CD14-positive monocyte (primary cell): ENCODE measurements around the gene LRBA. TPM values are rescaled to one million over a fixed set of nuclear protein-coding genes. Genes with fewer than 3 reads are reported as not detected.

Experiments used
- DNase-seq, 3 donors: peaks; one replicate each; pipeline ENCODE4 v3.0.0-alpha.2; 2011 to 2022
- H2AFZ ChIP-seq: 2 replicates; pipeline ENCODE4 v1.6.0; 2012; ENCODE audit warnings: mild to moderate bottlenecking, low read depth, low read length, inconsistent platforms; ENCODE audit not compliant: insufficient read depth, poor library complexity, severe bottlenecking
- H3K27ac ChIP-seq, 2 donors: 1 replicate in 1 of 2; 2 replicates in 1 of 2; pipeline ENCODE4 v1.5.1; 2012 to 2013; ENCODE audit warnings: low read length in 2 of 2, control low read depth in 1 of 2, inconsistent platforms in 1 of 2, low read depth in 1 of 2, mild to moderate bottlenecking in 1 of 2
- H3K27me3 ChIP-seq, 2 donors: one replicate each; pipeline versions ENCODE4 v1.6.0 to v1.6.1; 2011 to 2013; ENCODE audit warnings: low read length in 2 of 2; ENCODE audit not compliant: control insufficient read depth in 2 of 2, insufficient read depth in 2 of 2
- H3K36me3 ChIP-seq, 2 donors: replicated peaks in 1 of 2; 1 replicate in 1 of 2; 2 replicates in 1 of 2; pipeline versions ENCODE4 v1.5.1 to v1.6.1; 2012 to 2013; ENCODE audit warnings: low read length in 2 of 2, control low read depth in 1 of 2, inconsistent platforms in 1 of 2, mild to moderate bottlenecking in 1 of 2; ENCODE audit not compliant: insufficient read depth in 2 of 2, control insufficient read depth in 1 of 2
- H3K4me1 ChIP-seq, 2 donors: 1 replicate in 1 of 2; 2 replicates in 1 of 2; pipeline versions ENCODE4 v1.5.1 to v1.6.1; 2012 to 2013; ENCODE audit warnings: low read length in 2 of 2, control low read depth in 1 of 2, inconsistent platforms in 1 of 2, mild to moderate bottlenecking in 1 of 2, moderate library complexity in 1 of 2; ENCODE audit not compliant: insufficient read depth in 2 of 2, control insufficient read depth in 1 of 2
- H3K4me2 ChIP-seq: replicated peaks from 2 replicates; pipeline ENCODE3; 2012; ENCODE audit warnings: low read length, moderate library complexity, mild to moderate bottlenecking; ENCODE audit not compliant: poor library complexity, severe bottlenecking; ENCODE audit errors: extremely low read depth
- H3K4me3 ChIP-seq, 3 experiments: fragments of 200-600 bp in 1 of 3; sonication (generic) in 1 of 3; replicated peaks in 1 of 3; 1 replicate in 2 of 3; 2 replicates in 1 of 3; pipeline ENCODE4 v1.5.1; 2011 to 2013; ENCODE audit warnings: low read length in 3 of 3, mild to moderate bottlenecking in 3 of 3, control low read depth in 2 of 3, low read depth in 2 of 3, inconsistent platforms in 1 of 3, moderate library complexity in 1 of 3
- H3K79me2 ChIP-seq: 2 replicates; pipeline ENCODE4 v1.6.0; 2012; ENCODE audit warnings: mild to moderate bottlenecking, control low read depth, inconsistent platforms, low read length, moderate library complexity; ENCODE audit not compliant: insufficient read depth
- H3K9ac ChIP-seq: 2 replicates; pipeline ENCODE4 v1.6.0; 2017; ENCODE audit warnings: low read length, mild to moderate bottlenecking; ENCODE audit not compliant: insufficient read depth, poor library complexity, severe bottlenecking
- H3K9me3 ChIP-seq, 2 donors: replicated peaks in 1 of 2; 1 replicate in 1 of 2; 2 replicates in 1 of 2; pipeline versions ENCODE4 v1.5.1 to v1.6.1; 2012 to 2013; ENCODE audit warnings: low read length in 2 of 2, control low read depth in 1 of 2; ENCODE audit not compliant: control insufficient read depth in 1 of 2, insufficient read depth in 1 of 2
- H4K20me1 ChIP-seq: 2 replicates; pipeline ENCODE4 v1.6.0; 2012; ENCODE audit warnings: mild to moderate bottlenecking, low read length, control low read depth, moderate library complexity; ENCODE audit not compliant: insufficient read depth
- H3K27ac Mint-ChIP-seq, 7 donors: one replicate each; pipeline ENCODE4 v1.8.0; 2020; ENCODE audit warnings: mild to moderate bottlenecking in 7 of 7, mixed read lengths in 7 of 7, moderate library complexity in 6 of 7, inconsistent platforms in 2 of 7
- H3K27me3 Mint-ChIP-seq, 3 donors: one replicate each; pipeline ENCODE4 v1.8.0; 2021 to 2022; ENCODE audit warnings: low read depth in 3 of 3, mild to moderate bottlenecking in 3 of 3, mixed read lengths in 3 of 3, moderate library complexity in 3 of 3, inconsistent platforms in 1 of 3
- H3K36me3 Mint-ChIP-seq, 2 donors: one replicate each; pipeline ENCODE4 v1.8.0; 2020; ENCODE audit warnings: mixed read lengths in 2 of 2, inconsistent platforms in 1 of 2, mild to moderate bottlenecking in 1 of 2
- H3K4me1 Mint-ChIP-seq: one replicate; pipeline ENCODE4 v1.8.0; 2020; ENCODE audit warnings: mild to moderate bottlenecking, mixed read lengths
- H3K4me3 Mint-ChIP-seq, 2 donors: one replicate each; pipeline ENCODE4 v1.8.0; 2020; ENCODE audit warnings: mild to moderate bottlenecking in 2 of 2, mixed read lengths in 2 of 2, moderate library complexity in 1 of 2
- H3K9me3 Mint-ChIP-seq, 7 donors: one replicate each; pipeline ENCODE4 v1.8.0; 2020 to 2022; ENCODE audit warnings: mixed read lengths in 7 of 7, mild to moderate bottlenecking in 6 of 7, moderate library complexity in 6 of 7, inconsistent platforms in 2 of 7
- WGBS: methylation state at CpG from one replicate; pipeline ENCODE4 v1.1.5; 2013; ENCODE audit warnings: missing lambda C conversion rate; ENCODE audit not compliant: insufficient coverage; 5-methylcytosine and 5-hydroxymethylcytosine counted together
- intact Hi-C, 2 donors: fragments of 100-400 bp; cut with micrococcal nuclease; formaldehyde crosslinking; loops; one replicate each; pipeline versions ENCODE4 v1.15.0 to v1.15.1; 2023
- polyA plus RNA-seq, 3 donors: library from polyadenylated mRNA; depleted of rRNA in 1 of 3; unstranded in 2 of 3; stranded (reverse) in 1 of 3; fragments of 300-500 nt in 2 of 3; fragments of >200 nt in 1 of 3; fragmentation: Illumina TruSeq in 2 of 3; gene quantifications; 1 replicate in 2 of 3; 2 replicates in 1 of 3; pipeline ENCODE4 v1.2.3, GENCODE V29; 2012 to 2021
- TF ChIP-seq, protein P1 (sequence below): fragments of 200-600 bp; IDR thresholded peaks from one replicate; pipeline ENCODE4 v1.8.0; 2022; ENCODE audit warnings: antibody characterized with exemption, mild to moderate bottlenecking

Gene LRBA
- polyA plus RNA-seq, 3 donors: 1.5 to 5.5 (median 4.4) TPM

DNA sequence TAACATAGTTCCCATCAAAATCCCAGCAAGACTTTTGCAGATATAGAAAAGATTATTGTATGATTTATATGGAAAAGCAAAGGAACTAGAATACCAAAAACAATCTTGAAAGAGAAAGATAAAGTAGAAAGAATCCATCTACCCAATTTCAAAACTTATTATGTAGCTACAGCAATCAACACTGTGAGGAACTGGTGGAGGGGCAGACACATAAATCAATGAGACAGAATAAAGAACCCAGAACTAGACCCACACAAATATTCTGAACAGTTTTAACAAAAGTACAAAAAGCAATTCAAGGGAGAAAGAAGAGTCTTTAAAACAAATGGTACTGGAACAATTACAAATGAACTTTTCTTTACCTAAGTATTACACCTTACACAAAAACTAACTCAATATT is 67.0 kb downstream of the LRBA start:
- intact Hi-C loops: no loop called here
- no peak overlapping the region for H3K4me3 Mint-ChIP-seq
- H3K79me2 ChIP-seq: no peaks in the 10 kb centered on the region
- peaks cover 0 to 2% (median 0%) of the 10 kb centered on the region in 7 donors for H3K9me3 Mint-ChIP-seq
- H3K27me3 ChIP-seq: no peaks in the 10 kb centered on the region
- H3K9ac ChIP-seq: no peak overlapping the region
- no peak overlapping the region for H2AFZ ChIP-seq
- peaks cover 40% of the 10 kb centered on the region for H3K4me1 Mint-ChIP-seq
- TF ChIP-seq, protein P1, sequence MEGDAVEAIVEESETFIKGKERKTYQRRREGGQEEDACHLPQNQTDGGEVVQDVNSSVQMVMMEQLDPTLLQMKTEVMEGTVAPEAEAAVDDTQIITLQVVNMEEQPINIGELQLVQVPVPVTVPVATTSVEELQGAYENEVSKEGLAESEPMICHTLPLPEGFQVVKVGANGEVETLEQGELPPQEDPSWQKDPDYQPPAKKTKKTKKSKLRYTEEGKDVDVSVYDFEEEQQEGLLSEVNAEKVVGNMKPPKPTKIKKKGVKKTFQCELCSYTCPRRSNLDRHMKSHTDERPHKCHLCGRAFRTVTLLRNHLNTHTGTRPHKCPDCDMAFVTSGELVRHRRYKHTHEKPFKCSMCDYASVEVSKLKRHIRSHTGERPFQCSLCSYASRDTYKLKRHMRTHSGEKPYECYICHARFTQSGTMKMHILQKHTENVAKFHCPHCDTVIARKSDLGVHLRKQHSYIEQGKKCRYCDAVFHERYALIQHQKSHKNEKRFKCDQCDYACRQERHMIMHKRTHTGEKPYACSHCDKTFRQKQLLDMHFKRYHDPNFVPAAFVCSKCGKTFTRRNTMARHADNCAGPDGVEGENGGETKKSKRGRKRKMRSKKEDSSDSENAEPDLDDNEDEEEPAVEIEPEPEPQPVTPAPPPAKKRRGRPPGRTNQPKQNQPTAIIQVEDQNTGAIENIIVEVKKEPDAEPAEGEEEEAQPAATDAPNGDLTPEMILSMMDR: no peak
- H3K27ac ChIP-seq: no peak overlapping the region
- no peak for DNase-seq
- H3K36me3 ChIP-seq: no peaks in the 10 kb centered on the region
- no peaks in the 10 kb centered on the region for H4K20me1 ChIP-seq
- H3K4me2 ChIP-seq: no peak overlapping the region
- H3K27ac Mint-ChIP-seq: no peak overlapping the region
- H3K36me3 Mint-ChIP-seq: no peaks in the 10 kb centered on the region
- H3K9me3 ChIP-seq: no peaks in the 10 kb centered on the region
- H3K4me1 ChIP-seq: peaks cover 6 to 17% of the 10 kb centered on the region in 2 donors
- no peaks in the 10 kb centered on the region for H3K27me3 Mint-ChIP-seq
- H3K4me3 ChIP-seq: no peak overlapping the region

DNA sequence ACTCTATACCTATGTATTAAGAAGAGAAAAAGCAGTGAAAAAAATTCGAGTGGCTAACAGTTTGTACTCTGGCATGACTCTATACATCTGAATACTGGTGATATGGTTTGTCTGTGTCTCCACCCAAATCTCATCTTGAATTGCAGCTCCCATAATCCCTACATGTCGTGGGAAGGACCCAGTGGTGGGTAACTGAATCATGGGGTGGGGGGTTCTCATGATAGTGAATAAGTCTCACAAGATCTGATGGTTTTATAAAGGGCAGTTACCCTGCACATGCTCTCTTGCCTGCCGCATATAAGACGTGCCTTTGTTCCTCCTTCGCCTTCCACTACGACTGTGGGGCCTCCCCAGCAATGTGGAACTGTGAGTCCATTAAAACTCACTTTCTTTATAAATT is 70.4 kb downstream of the LRBA start:
- H3K27ac ChIP-seq: no peak overlapping the region
- Mint-ChIP-seq H3K36me3 (no peaks in the 10 kb centered on the region), H3K27me3 (no peaks in the 10 kb centered on the region), H3K9me3 (peaks cover 0 to 2% (median 0%) of the 10 kb centered on the region in 7 donors), H3K4me1 (peaks cover 17% of the 10 kb centered on the region), H3K4me3 (no peak overlapping the region), H3K27ac (peak overlapping the region in 1 of 7 donors; percentile 66)
- no peak overlapping the region for H2AFZ ChIP-seq
- H3K9ac ChIP-seq: no peak overlapping the region
- intact Hi-C loops: no loop called here
- H4K20me1 ChIP-seq: no peaks in the 10 kb centered on the region
- no peaks in the 10 kb centered on the region for H3K9me3 ChIP-seq
- no peak for DNase-seq
- H3K79me2 ChIP-seq: no peaks in the 10 kb centered on the region
- TF ChIP-seq, protein P1: no peak
- no peak overlapping the region for H3K4me2 ChIP-seq
- H3K27me3 ChIP-seq: no peaks in the 10 kb centered on the region
- WGBS: 43% methylated on average over 4 of the region's 6 CpGs
- no peaks in the 10 kb centered on the region for H3K36me3 ChIP-seq
- no peak overlapping the region for H3K4me3 ChIP-seq
- peaks cover 0 to under 1% of the 10 kb centered on the region in 2 donors for H3K4me1 ChIP-seq
